HUES6 (cell line): ENCODE measurements around the gene AKR1B15.
"Not testable (repeated sequence)": the region's sequence is repeated elsewhere in the genome, so short reads cannot be mapped to it uniquely, and the experiment has no call there.

Experiments
- H3K27ac ChIP-seq: 2 replicates; pipeline ENCODE4 v1.7.0; 2013; ENCODE audit warnings: low read depth, mild to moderate bottlenecking, low read length, inconsistent platforms
- H3K27me3 ChIP-seq: 2 replicates; pipeline ENCODE4 v1.6.1; 2013; ENCODE audit warnings: low read length; ENCODE audit not compliant: control insufficient read depth, insufficient read depth
- H3K36me3 ChIP-seq: 2 replicates; pipeline ENCODE4 v1.6.1; 2013; ENCODE audit warnings: low read length; ENCODE audit not compliant: control insufficient read depth, insufficient read depth
- H3K4me1 ChIP-seq: 2 replicates; pipeline ENCODE4 v1.6.1; 2013; ENCODE audit warnings: low read length; ENCODE audit not compliant: control insufficient read depth, insufficient read depth
- H3K4me3 ChIP-seq: 2 replicates; pipeline ENCODE4 v1.5.1; 2013; ENCODE audit warnings: low read depth, low read length
- H3K9ac ChIP-seq: one replicate; pipeline ENCODE4 v1.6.1; 2013; ENCODE audit warnings: mild to moderate bottlenecking, low read length
- H3K9me3 ChIP-seq: 2 replicates; pipeline ENCODE4 v1.6.1; 2013; ENCODE audit warnings: low read depth, low read length; ENCODE audit not compliant: control insufficient read depth, insufficient read depth

Gene AKR1B15

DNA sequence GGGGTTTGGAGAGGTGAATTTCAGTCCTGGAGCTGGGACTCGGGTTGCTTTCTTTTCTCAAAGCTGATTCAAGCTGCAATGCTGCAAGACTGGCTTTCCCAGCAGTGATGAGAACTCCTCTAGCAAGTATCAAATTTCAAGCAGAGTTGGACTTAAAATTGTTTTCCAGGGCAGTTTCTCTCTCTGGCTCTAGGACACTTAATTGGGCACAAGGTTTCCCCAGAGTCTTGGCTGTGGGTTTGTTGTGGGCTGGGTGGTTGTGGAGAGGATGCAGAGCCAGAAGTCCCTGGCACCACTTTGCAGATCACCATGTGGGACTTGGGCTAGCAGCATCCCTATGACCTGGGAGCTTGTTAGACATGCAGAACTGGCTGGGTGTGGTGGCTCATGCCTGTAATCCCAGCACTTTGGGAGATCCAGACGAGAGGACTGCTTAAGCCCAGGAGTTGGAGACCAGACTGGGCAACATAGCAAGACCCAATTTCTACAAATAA lies 16.8 kb downstream of the AKR1B15 start:
- H3K36me3 ChIP-seq, result no peaks in the 10 kb centered on the region
- no peak overlapping the region for H3K9ac ChIP-seq
- peaks cover 36% of the 10 kb centered on the region for H3K9me3 ChIP-seq
- H3K27me3 ChIP-seq, result no peaks in the 10 kb centered on the region
- H3K4me1 ChIP-seq, result no peaks in the 10 kb centered on the region
- no peak overlapping the region for H3K27ac ChIP-seq
- H3K4me3 ChIP-seq, result no peak overlapping the region

DNA sequence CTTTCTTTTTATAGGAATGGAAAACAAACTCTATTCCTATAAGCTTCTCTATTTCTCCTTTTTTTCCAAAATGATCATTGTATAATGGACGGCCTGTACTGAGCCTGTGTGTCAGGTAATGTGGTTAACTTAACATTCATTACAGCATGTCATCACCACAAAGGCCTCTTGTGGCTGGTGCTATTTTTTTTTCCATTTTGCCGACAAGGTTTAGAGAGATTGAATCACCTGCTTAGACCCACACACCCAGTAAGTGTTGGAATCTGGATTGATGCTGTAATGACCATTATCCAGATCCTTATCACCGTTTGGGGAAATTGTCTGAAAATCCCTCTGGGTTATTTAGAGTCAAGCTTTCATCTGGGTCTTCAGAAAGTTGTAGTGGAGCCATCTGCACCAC lies 18.5 kb downstream of the AKR1B15 start:
- no peak overlapping the region for H3K27ac ChIP-seq
- H3K36me3 ChIP-seq, result no peaks in the 10 kb centered on the region
- no peak overlapping the region for H3K4me3 ChIP-seq
- H3K27me3 ChIP-seq, result no peaks in the 10 kb centered on the region
- H3K4me1 ChIP-seq, result no peaks in the 10 kb centered on the region
- H3K9me3 ChIP-seq, result peaks cover 46% of the 10 kb centered on the region
- H3K9ac ChIP-seq, result no peak overlapping the region

DNA sequence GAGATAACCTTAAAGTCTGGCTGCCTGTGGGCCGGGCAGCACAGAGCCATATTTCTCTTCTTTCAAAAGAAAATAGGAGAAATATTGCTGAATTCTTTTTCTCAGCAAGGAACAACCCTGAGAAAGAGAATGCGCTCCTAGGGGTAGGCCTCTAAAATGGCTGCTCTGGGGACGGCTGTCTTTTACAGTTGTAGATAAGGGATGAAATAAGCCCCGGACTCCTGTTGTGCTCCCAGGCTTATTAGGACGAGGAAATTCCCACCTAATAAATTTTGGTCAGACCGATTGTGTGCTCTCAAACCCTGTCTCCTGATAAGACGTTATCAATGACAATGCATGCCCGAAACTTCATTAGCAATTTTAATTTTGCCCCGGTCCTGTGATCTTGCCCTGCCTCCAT lies 21.1 kb downstream of the AKR1B15 start:
- H3K9me3 ChIP-seq, result peaks cover 45% of the 10 kb centered on the region
- not testable (repeated sequence) for H3K9ac ChIP-seq, H3K27ac ChIP-seq, H3K27me3 ChIP-seq, H3K4me3 ChIP-seq, H3K36me3 ChIP-seq, H3K4me1 ChIP-seq

DNA sequence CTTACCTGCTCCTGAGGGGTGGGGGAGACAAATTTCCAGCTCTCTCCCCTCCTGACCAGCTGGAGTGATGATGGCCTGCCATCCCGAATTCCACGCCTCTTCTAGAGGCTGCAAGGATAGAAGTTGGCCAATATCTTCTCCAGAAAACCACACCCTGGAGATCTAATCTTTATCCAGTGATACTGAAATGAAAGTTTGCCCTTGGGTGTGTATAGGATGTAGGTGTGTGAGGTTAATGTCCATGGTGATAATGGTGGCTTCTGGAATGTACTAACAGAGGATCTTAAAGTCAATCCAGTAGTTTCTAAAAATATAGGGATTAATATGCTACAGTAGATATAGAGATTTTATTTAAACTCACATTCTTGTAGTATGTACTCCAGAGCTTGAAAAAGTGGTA lies 22.2 kb downstream of the AKR1B15 start:
- Histone ChIP-seq H3K4me3 (no peak overlapping the region), H3K9me3 (peaks cover 40% of the 10 kb centered on the region), H3K36me3 (no peaks in the 10 kb centered on the region)

DNA sequence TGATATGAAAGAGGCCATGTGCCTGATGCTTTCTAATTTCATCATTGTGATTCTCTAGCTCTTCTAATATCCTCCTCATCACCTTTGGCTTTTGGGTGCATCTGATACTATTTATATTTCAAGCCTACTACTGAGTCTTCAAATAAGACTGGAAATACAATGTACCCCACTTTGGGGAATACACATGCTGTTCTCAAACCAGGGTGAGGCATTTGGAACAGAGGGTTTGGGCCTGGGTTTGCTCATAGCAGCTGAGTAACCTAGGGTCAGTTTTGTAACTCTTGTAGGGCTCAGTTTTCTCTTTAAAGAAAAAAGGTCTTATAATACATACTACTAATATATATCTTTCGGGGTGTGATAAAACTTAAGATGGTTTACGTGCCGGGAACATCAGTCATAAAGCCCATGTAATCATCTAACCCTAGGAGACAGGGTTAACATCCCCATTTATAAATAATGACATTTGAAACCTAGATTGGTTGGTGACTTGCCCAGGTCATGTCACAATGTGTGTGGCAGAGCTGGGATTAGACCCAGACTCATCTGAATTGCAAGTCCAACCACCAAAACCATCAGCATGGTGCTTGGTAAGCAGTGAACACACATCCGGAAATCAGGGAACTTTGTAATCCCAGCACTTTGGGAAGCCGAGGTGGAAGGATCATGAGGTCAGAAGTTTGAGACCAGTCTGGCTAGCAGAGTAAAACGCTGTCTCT lies 23.0 kb downstream of the AKR1B15 start:
- H3K27me3 ChIP-seq, result no peaks in the 10 kb centered on the region
- peaks cover 39% of the 10 kb centered on the region for H3K9me3 ChIP-seq
- no peak overlapping the region for H3K4me3 ChIP-seq
- H3K4me1 ChIP-seq, result no peaks in the 10 kb centered on the region
- H3K9ac ChIP-seq, result no peak overlapping the region
- H3K36me3 ChIP-seq, result no peaks in the 10 kb centered on the region
- H3K27ac ChIP-seq, result no peak overlapping the region

More for the DNA sequence above, 22.2 kb downstream of the AKR1B15 start:
- H3K9ac ChIP-seq, result no peak overlapping the region
- no peaks in the 10 kb centered on the region for H3K4me1 ChIP-seq
- H3K27ac ChIP-seq, result no peak overlapping the region
- H3K27me3 ChIP-seq, result no peaks in the 10 kb centered on the region

DNA sequence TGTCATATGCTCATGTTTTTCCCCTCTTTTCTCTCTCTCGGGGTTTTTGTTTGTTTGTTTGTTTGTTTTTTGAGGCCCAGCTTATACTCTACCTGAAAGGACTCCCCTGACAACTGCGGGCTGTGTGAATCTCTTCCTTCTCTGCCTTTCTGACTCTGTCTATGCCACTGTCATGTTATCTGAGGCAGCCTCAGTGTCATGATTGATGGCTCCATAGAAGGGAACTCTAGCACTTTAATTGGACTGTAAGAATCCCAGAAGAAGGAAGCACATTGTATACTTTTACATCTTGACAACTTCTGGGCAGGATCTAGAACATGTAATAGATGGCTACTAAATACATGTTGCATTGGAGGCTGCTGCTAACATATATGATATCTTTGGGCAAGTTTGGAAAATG lies 25.4 kb downstream of the AKR1B15 start:
- H3K9ac ChIP-seq, result no peak overlapping the region
- H3K27ac ChIP-seq, result no peak overlapping the region
- no peaks in the 10 kb centered on the region for H3K27me3 ChIP-seq
- H3K9me3 ChIP-seq, result peaks cover 27% of the 10 kb centered on the region
- H3K4me1 ChIP-seq, result no peaks in the 10 kb centered on the region
- H3K4me3 ChIP-seq, result no peak overlapping the region
- no peaks in the 10 kb centered on the region for H3K36me3 ChIP-seq

DNA sequence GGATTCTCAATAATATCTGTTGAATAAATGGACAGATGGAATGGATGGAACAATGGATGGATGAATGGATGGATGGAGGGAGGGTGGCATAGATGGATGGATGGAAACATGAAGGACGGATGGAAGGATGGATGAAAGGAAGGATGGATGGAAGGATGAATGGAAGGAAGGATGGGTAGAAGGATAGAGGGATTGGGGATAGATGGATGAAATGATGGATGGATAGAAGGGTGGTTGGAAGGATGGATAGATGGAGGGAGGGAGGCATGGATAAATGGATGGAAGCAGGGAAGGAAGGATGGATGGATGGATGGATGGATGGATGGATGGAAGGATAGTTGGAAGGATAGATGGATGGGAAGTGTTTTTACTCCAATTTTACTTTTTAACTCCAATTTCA lies 35.4 kb downstream of the AKR1B15 start:
- Histone ChIP-seq H3K9me3 (no peaks in the 10 kb centered on the region), H3K27me3 (peaks cover 7% of the 10 kb centered on the region), H3K9ac (no peak overlapping the region), H3K27ac (no peak overlapping the region), H3K4me3 (no peak overlapping the region), H3K4me1 (no peaks in the 10 kb centered on the region), H3K36me3 (no peaks in the 10 kb centered on the region)

DNA sequence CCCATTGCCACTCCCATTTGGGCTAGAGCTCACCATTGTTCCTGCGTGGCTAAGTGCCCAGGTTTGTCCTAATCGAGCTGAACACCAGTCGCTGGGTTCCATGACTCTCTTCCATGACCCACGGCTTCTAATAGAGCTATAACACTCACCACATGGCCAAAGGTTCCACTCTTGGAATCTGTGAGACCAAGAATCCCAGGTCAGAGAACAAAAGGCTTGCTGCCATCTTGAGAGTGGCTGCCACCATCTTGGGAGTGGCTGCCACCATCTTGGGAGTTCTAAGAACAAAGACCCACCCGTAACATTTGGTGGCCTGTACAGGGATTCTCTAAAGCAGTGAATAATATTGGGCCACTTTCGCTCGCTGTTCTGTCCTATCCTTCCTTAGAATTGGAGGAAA lies 37.0 kb downstream of the AKR1B15 start:
- no peaks in the 10 kb centered on the region for H3K9me3 ChIP-seq
- no peaks in the 10 kb centered on the region for H3K36me3 ChIP-seq
- H3K4me1 ChIP-seq, result no peaks in the 10 kb centered on the region
- H3K27ac ChIP-seq, result no peak overlapping the region
- H3K4me3 ChIP-seq, result no peak overlapping the region
- H3K9ac ChIP-seq, result no peak overlapping the region
- peaks cover 7% of the 10 kb centered on the region for H3K27me3 ChIP-seq

DNA sequence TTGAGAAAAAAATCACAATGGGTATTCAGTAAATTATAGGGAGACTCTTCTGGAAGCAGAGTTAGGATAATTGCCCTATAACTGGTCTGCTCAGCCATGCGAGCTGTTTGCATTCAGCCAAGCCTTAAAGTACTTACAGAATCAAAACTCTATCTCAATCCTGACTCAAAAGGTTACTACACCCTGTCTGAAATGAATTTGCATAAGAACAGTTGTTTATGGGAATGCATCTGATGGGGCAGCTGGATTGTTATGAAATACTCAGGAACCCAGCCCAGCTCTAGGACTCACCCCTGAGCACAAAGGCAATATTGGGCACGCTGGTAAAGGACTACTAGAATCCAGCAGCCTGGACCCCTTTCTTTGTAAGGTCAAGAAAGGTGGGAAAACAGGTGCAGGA lies 38.8 kb downstream of the AKR1B15 start:
- Histone ChIP-seq H3K36me3 (no peaks in the 10 kb centered on the region), H3K4me1 (no peaks in the 10 kb centered on the region), H3K27ac (no peak overlapping the region), H3K9ac (no peak overlapping the region), H3K27me3 (peaks cover 3% of the 10 kb centered on the region), H3K4me3 (no peak overlapping the region), H3K9me3 (no peaks in the 10 kb centered on the region)

DNA sequence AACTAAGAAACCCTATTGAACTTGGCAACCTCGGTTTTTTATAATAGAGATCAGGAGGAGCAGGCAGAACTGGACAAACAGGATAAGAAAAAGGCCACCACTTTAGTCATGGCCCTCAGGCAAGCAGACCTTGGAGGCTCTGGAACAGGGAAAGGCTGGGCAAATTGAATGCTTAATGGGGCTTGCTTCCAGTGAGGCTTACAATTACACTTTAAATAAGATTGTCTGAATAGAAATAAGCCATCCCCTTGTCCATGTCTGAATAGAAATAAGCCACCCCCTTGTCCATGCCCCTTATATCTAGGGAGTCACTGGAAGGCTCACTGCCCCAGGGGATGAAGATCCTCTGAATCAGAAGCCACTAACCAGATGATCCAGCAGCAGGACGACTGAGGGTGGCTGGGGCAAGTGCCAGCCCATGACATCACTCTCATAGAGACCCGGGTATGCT lies 40.6 kb downstream of the AKR1B15 start:
- Histone ChIP-seq H3K36me3 (no peaks in the 10 kb centered on the region), H3K9ac (no peak overlapping the region), H3K27me3 (no peaks in the 10 kb centered on the region), H3K27ac (no peak overlapping the region), H3K9me3 (no peaks in the 10 kb centered on the region), H3K4me1 (no peaks in the 10 kb centered on the region), H3K4me3 (no peak overlapping the region)

DNA sequence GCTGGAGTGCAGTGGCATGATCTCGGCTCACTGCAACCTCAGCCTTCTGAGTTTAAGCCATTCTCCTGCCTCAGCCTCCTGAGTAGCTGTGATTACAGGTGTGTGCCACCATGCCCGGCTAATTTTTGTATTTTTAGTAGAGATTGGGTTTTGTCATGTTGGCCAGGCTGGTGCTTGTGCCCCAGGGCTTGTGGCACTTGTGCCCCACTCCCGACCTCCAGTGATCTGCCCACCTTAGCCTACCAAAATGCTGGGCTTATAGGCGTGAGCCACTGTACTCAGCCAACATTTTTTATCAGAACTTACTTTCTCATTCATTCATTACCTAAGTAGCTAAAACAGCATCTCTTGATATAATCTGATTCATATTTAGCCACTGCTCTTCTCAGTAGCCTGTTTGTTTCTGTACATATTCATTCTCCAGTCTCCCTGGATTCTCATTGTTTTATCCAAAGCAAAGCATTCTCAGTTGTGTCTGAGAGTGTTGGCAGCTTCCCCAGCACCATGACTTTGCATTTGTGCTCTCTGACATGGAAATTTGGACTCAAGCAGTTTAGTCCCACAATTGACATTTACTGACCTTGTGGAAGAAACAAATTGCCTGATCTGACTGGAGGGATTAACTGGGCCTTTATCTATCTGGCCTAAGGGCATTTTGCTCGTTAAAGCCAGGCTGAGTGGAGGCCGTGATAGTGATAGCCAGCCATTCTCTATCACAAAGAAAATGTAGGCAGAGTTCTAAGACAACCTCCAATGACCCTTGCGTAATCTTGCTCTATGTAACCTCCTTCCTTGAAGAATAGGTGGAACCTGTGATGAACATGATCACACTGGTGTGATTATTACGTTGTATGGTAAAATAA lies 44.9 kb downstream of the AKR1B15 start:
- no peaks in the 10 kb centered on the region for H3K9me3 ChIP-seq
- no peaks in the 10 kb centered on the region for H3K36me3 ChIP-seq
- no peaks in the 10 kb centered on the region for H3K27me3 ChIP-seq
- H3K4me1 ChIP-seq, result no peaks in the 10 kb centered on the region
- no peak overlapping the region for H3K27ac ChIP-seq
- H3K4me3 ChIP-seq, result no peak overlapping the region
- no peak overlapping the region for H3K9ac ChIP-seq
